ENCODE measurements around the gene BOLA3.
"Not testable (repeated sequence)": the region's sequence is repeated elsewhere in the genome, so short reads cannot be mapped to it uniquely, and the experiment has no call there.

BOLA3 gene

GRCh38 chr2:74128206-74128605, 19.5 kb downstream of the BOLA3 start:
- no peak overlapping the region for H3K4me3 ChIP-seq (ENCODE audit: low read depth, low read length)
- no peak for DNase-seq (ENCODE audit: low read depth)
- TF ChIP-seq MYC (IDR thresholded peaks at IDR 0.05; ENCODE audit: low read depth, low read length): no peak
- no peak for TF ChIP-seq POLR2A (IDR thresholded peaks at IDR 0.05; ENCODE audit: extremely low read depth, insufficient read length)
- no peak for TF ChIP-seq CTCF (IDR thresholded peaks at IDR 0.05; ENCODE audit: low read depth, low read length)
- TF ChIP-seq, protein P1, sequence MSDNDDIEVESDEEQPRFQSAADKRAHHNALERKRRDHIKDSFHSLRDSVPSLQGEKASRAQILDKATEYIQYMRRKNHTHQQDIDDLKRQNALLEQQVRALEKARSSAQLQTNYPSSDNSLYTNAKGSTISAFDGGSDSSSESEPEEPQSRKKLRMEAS (IDR thresholded peaks at IDR 0.05; ENCODE audit: low read depth, low read length): no peak

GRCh38 chr2:74123955-74124354, 23.8 kb downstream of the BOLA3 start:
- not testable (repeated sequence) for DNase-seq (ENCODE audit: low read depth); H3K4me3 ChIP-seq (ENCODE audit: low read depth, low read length)

DNA sequence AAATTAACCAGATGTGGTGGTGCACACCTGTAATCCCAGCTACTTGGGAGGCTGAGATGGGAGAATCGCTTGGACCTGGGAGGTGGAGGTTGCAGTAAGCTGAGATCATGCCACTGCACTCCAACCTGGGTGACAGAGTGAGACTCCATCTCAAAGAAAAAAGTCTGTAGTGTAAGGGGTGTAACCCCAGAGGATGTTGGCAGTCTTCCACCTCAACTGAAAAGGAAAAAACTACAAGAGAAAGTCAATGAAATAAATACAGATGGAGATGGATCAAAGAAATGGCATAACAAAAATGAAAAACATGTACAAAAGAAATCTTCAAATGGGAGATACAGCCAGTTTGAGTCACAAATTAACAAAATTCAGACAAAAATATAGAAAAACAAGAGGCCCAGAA, 25.9 kb downstream of the BOLA3 start:
- not testable (repeated sequence) for H3K4me3 ChIP-seq (ENCODE audit: low read depth, low read length)

DNA sequence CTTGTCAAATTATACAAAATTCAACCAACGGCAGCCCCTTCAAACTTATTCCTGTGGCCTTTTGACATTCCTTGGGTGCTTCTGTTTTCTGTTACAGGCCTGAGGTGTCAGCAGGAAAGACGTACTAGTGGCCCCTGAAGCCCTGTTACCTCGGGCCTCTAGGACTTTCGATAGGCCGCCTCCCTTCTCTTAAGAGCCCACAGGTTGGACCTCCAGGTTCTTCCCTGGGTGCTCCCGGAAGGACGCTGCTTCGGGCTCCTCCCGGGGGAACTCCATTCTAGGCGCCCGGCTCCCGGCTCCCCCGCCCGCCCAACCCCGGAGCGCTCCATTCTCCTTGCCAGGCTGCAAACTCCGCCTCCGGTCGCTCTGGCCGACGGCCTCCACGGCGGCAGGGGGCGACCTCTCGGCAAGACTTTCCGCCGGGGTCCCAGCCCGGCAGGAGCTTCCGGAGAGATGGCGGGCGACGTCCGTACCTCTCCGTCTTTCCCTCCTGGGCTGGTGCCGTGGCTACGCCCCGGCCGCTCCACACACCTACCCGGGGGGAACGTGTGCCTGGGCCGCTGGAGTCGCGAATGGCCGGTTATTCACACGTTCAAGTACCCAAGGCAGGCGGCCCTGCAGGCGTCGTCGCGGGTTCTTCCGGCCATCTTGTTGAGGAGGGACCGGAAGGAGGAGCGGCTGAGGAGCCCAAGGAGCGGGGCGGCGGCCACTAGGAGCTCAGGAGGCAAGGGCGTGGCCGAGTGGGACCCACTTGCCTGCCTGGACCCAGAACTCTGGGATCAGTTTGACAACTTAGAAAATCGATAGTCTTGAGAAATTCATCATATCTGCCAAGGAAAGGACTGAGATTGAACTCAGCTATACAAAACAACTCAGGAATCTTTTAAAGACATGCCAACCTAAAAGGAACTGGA, 27.5 kb downstream of the BOLA3 start:
- peak; percentile 92 for DNase-seq (ENCODE audit: low read depth)
- H3K4me3 ChIP-seq (ENCODE audit: low read depth, low read length): peak overlapping the region; percentile 71
- peak; percentile 55 for TF ChIP-seq CTCF (IDR thresholded peaks at IDR 0.05; ENCODE audit: low read depth, low read length)
- TF ChIP-seq POLR2A (IDR thresholded peaks at IDR 0.05; ENCODE audit: extremely low read depth, insufficient read length): no peak

More for the DNA sequence above, 25.9 kb downstream of the BOLA3 start:
- DNase-seq (ENCODE audit: low read depth): not testable (repeated sequence)

DNA sequence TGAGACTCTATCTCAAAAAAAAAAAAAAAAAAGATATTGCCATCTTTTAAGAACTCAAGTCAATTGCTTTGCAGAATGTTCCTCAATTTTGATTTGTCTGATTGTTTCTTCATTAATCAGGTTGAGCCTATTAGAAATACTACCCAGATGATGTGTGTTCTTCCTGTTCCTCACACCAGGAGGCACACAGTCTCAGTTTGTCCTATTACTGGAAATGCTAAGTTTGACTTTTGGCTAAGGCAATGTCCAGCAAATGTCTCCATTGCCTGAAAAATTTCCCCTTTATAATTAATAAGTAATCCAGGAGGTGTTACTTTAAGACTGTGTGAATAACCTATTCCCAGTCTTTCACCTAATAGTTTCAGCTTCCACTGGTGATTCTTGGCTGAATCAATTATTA, 28.4 kb downstream of the BOLA3 start:
- TF ChIP-seq MYC (IDR thresholded peaks at IDR 0.05; ENCODE audit: low read depth, low read length) (no peak), CTCF (IDR thresholded peaks at IDR 0.05; ENCODE audit: low read depth, low read length) (no peak), POLR2A (IDR thresholded peaks at IDR 0.05; ENCODE audit: extremely low read depth, insufficient read length) (no peak)
- TF ChIP-seq, protein P1 (IDR thresholded peaks at IDR 0.05; ENCODE audit: low read depth, low read length): no peak
- DNase-seq (ENCODE audit: low read depth): peak; percentile 30
- peak overlapping the region; percentile 71 for H3K4me3 ChIP-seq (ENCODE audit: low read depth, low read length)

- H3K4me3 ChIP-seq (ENCODE audit: low read depth, low read length): no peak overlapping the region
- DNase-seq (ENCODE audit: low read depth): no peak
- TF ChIP-seq CTCF (IDR thresholded peaks at IDR 0.05; ENCODE audit: low read depth, low read length): no peak
- TF ChIP-seq POLR2A (IDR thresholded peaks at IDR 0.05; ENCODE audit: extremely low read depth, insufficient read length): no peak
- TF ChIP-seq, protein P1 (IDR thresholded peaks at IDR 0.05; ENCODE audit: low read depth, low read length): no peak
- no peak for TF ChIP-seq MYC (IDR thresholded peaks at IDR 0.05; ENCODE audit: low read depth, low read length)
Observed at GRCh38 chr2:74111380-74111779, 36.3 kb downstream of the BOLA3 start.

DNA sequence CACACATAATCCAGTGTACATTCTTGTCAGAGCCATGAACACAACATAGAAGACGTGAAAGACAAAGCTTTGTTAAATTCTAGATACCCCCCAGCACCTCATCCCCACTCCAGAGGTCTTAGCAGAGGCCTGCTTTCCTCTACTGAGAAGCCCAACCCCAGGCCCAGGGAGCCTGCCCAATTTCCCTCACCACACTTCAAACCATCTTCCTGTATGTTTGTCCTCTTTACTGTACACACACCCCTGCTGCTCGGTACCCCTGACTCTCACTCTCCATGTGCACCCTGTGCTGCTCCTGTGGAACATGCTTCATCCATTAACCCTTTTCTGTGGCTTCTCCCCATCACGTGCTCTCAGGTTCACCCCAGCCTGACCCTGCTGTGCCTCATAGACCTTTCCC, 37.2 kb downstream of the BOLA3 start:
- TF ChIP-seq, protein P1 (IDR thresholded peaks at IDR 0.05; ENCODE audit: low read depth, low read length): no peak
- TF ChIP-seq CTCF (IDR thresholded peaks at IDR 0.05; ENCODE audit: low read depth, low read length) (no peak), POLR2A (IDR thresholded peaks at IDR 0.05; ENCODE audit: extremely low read depth, insufficient read length) (no peak), MYC (IDR thresholded peaks at IDR 0.05; ENCODE audit: low read depth, low read length) (no peak)
- DNase-seq (ENCODE audit: low read depth): no peak
- H3K4me3 ChIP-seq (ENCODE audit: low read depth, low read length): no peak overlapping the region

Data from NB4 (cell line).